Left lung (tissue), 8 donors: Measurements from ENCODE around the gene SPATA31D3. TPM values are rescaled to one million over a fixed set of nuclear protein-coding genes. Genes with fewer than 3 reads are reported as not detected.

Source experiments
- polyA plus RNA-seq, 6 donors: library from polyadenylated mRNA; unstranded; fragments of 120-200 nt; gene quantifications; one replicate each; pipeline ENCODE4 v1.2.1, GENCODE V29; 2013; ENCODE audit not compliant: insufficient read length in 6 of 6
- total RNA-seq, 2 donors: library from RNA; stranded (reverse); fragmentation: NEBNext Ultra II Directional; extraction: Animal tissue kit (Norgen Biotek cat#: 25700); gene quantifications; one replicate each; pipeline ENCODE4 v1.2.1, GENCODE V29; 2021
- donor health status: DM: no; HTN: yes; CAD: no.
- donor health status: DM: no; HTN: no; CAD: no.

Gene SPATA31D3
- total and polyA plus RNA-seq, 8 donors, result not detected

Other genes starting within 250 kb of the SPATA31D3 start
- not detected for gene SPATA31D4, start 15.1 kb upstream of the SPATA31D3 start, total RNA-seq
- not detected for gene SPATA31D4, start 15.1 kb upstream of the SPATA31D3 start, polyA plus RNA-seq
- not detected for gene SPATA31D1, start 45.3 kb downstream of the SPATA31D3 start, total RNA-seq
- gene SPATA31D1, start 45.3 kb downstream of the SPATA31D3 start, polyA plus RNA-seq, result not detected